AG09319 (cell line): ENCODE data around the gene ABHD5.

Source experiments
- DNase-seq: peaks from one replicate; pipeline ENCODE4 v3.0.0-alpha.2; 2010; ENCODE audit warnings: low read depth; ENCODE audit errors: extremely low read depth
- CTCF ChIP-seq: IDR thresholded peaks from 2 replicates; pipeline ENCODE4 v1.5.1; 2011; ENCODE audit warnings: low read depth, mild to moderate bottlenecking, inconsistent platforms, low read length, moderate library complexity

ABHD5 gene

GRCh38 chr3:43728476-43728875 lies 37.7 kb downstream of the ABHD5 start:
- no peak for TF ChIP-seq CTCF
- DNase-seq, result no peak

- no peak for TF ChIP-seq CTCF
- no peak for DNase-seq
Observed at GRCh38 chr3:43728947-43729346, 38.2 kb downstream of the ABHD5 start.

GRCh38 chr3:43729707-43730414 lies 39.1 kb downstream of the ABHD5 start:
- no peak for DNase-seq

GRCh38 chr3:43732747-43733425 lies 42.1 kb downstream of the ABHD5 start:
- no peak for TF ChIP-seq CTCF
- DNase-seq, result no peak

More at GRCh38 chr3:43729707-43730414, 39.1 kb downstream of the ABHD5 start:
- no peak for TF ChIP-seq CTCF

- no peak for DNase-seq
- no peak for TF ChIP-seq CTCF
Observed at GRCh38 chr3:43733459-43734384, 43.0 kb downstream of the ABHD5 start.

DNA sequence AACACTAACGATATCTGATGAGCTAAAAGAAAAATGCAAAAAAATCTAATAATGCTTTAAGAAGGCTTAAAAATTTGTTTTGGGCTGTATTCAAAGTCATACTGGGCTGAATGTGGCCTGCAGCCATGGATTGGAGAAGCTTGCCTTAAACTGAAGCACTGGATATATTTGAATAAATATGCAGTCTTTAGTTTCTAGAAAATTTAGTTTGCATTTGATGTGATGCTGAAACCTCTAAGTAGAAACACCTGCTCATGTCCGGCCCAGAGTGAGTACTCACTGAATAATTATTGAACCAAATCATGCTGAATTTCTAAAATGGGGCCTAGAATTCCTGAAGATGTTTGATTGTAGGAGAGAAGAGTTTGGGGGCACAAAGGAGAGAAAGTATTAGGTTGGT lies 43.9 kb downstream of the ABHD5 start:
- no peak for TF ChIP-seq CTCF
- DNase-seq, result no peak
